ENCODE data around the gene INSM1.

Gene INSM1

GRCh38 chr20:20366876-20367574, 879 bp upstream of the INSM1 start:
- Histone ChIP-seq H3K4me3 (ENCODE audit: severe bottlenecking) (no peak overlapping the region), H3K27ac (ENCODE audit: poor library complexity, severe bottlenecking) (no peak overlapping the region), H3K9me3 (ENCODE audit: severe bottlenecking) (no peaks in the 10 kb centered on the region), H3K36me3 (ENCODE audit: low read depth) (no peaks in the 10 kb centered on the region), H3K4me1 (ENCODE audit: insufficient read depth, poor library complexity, severe bottlenecking) (no peaks in the 10 kb centered on the region), H3K27me3 (ENCODE audit: insufficient read depth, poor library complexity, severe bottlenecking) (peaks cover 90% of the 10 kb centered on the region)
- no peak for ATAC-seq (ENCODE audit: low read depth)
- no peak for TF ChIP-seq CTCF (IDR thresholded peaks at IDR 0.05; ENCODE audit: poor library complexity, severe bottlenecking)
- no peak for DNase-seq (ENCODE audit: low spot score)

- Histone ChIP-seq H3K27ac (ENCODE audit: poor library complexity, severe bottlenecking) (no peak overlapping the region), H3K27me3 (ENCODE audit: insufficient read depth, poor library complexity, severe bottlenecking) (peaks cover 87% of the 10 kb centered on the region), H3K36me3 (ENCODE audit: low read depth) (no peaks in the 10 kb centered on the region), H3K4me1 (ENCODE audit: insufficient read depth, poor library complexity, severe bottlenecking) (no peaks in the 10 kb centered on the region), H3K4me3 (ENCODE audit: severe bottlenecking) (no peak overlapping the region), H3K9me3 (ENCODE audit: severe bottlenecking) (no peaks in the 10 kb centered on the region)
- DNase-seq (ENCODE audit: low spot score) (no peak), ATAC-seq (ENCODE audit: low read depth) (no peak; the same call in 2 of the 3 replicates)
- TF ChIP-seq CTCF (IDR thresholded peaks at IDR 0.05; ENCODE audit: poor library complexity, severe bottlenecking), result no peak
Measured at GRCh38 chr20:20368418-20369249, 730 bp downstream of the INSM1 start.

- Histone ChIP-seq H3K9me3 (ENCODE audit: severe bottlenecking) (no peaks in the 10 kb centered on the region), H3K27ac (ENCODE audit: poor library complexity, severe bottlenecking) (no peak overlapping the region), H3K36me3 (ENCODE audit: low read depth) (no peaks in the 10 kb centered on the region), H3K4me1 (ENCODE audit: insufficient read depth, poor library complexity, severe bottlenecking) (no peaks in the 10 kb centered on the region), H3K27me3 (ENCODE audit: insufficient read depth, poor library complexity, severe bottlenecking) (peaks cover 84% of the 10 kb centered on the region), H3K4me3 (ENCODE audit: severe bottlenecking) (no peak overlapping the region)
- ATAC-seq (ENCODE audit: low read depth) (peak; percentile 42), DNase-seq (ENCODE audit: low spot score) (no peak)
- no peak for TF ChIP-seq CTCF (IDR thresholded peaks at IDR 0.05; ENCODE audit: poor library complexity, severe bottlenecking)
Measured at GRCh38 chr20:20369250-20370093, 1.6 kb downstream of the INSM1 start.

GRCh38 chr20:20370094-20370575, 2.2 kb downstream of the INSM1 start:
- Histone ChIP-seq H3K27me3 (ENCODE audit: insufficient read depth, poor library complexity, severe bottlenecking) (peaks cover 84% of the 10 kb centered on the region), H3K36me3 (ENCODE audit: low read depth) (no peaks in the 10 kb centered on the region), H3K27ac (ENCODE audit: poor library complexity, severe bottlenecking) (no peak overlapping the region), H3K4me1 (ENCODE audit: insufficient read depth, poor library complexity, severe bottlenecking) (no peaks in the 10 kb centered on the region), H3K9me3 (ENCODE audit: severe bottlenecking) (no peaks in the 10 kb centered on the region), H3K4me3 (ENCODE audit: severe bottlenecking) (no peak overlapping the region)
- no peak for DNase-seq (ENCODE audit: low spot score)
- TF ChIP-seq CTCF (IDR thresholded peaks at IDR 0.05; ENCODE audit: poor library complexity, severe bottlenecking), result no peak
- ATAC-seq (ENCODE audit: low read depth), result no peak

Measured in RWPE2 (cell line).